AG08396 (cell line): ENCODE data around the gene COL4A4.
A peak's percentile ranks its signal among the peaks of the same experiment; 100 is the strongest.
"Not testable (repeated sequence)": the region's sequence is repeated elsewhere in the genome, so short reads cannot be mapped to it uniquely, and the experiment has no call there.

Experiments used
- DNase-seq: peaks from one replicate; pipeline ENCODE4 v3.0.0; 2012; ENCODE audit warnings: low spot score, mixed read lengths

Gene COL4A4

GRCh38 chr2:227115761-227116160, 48.2 kb downstream of the COL4A4 start:
- DNase-seq: no peak

DNA sequence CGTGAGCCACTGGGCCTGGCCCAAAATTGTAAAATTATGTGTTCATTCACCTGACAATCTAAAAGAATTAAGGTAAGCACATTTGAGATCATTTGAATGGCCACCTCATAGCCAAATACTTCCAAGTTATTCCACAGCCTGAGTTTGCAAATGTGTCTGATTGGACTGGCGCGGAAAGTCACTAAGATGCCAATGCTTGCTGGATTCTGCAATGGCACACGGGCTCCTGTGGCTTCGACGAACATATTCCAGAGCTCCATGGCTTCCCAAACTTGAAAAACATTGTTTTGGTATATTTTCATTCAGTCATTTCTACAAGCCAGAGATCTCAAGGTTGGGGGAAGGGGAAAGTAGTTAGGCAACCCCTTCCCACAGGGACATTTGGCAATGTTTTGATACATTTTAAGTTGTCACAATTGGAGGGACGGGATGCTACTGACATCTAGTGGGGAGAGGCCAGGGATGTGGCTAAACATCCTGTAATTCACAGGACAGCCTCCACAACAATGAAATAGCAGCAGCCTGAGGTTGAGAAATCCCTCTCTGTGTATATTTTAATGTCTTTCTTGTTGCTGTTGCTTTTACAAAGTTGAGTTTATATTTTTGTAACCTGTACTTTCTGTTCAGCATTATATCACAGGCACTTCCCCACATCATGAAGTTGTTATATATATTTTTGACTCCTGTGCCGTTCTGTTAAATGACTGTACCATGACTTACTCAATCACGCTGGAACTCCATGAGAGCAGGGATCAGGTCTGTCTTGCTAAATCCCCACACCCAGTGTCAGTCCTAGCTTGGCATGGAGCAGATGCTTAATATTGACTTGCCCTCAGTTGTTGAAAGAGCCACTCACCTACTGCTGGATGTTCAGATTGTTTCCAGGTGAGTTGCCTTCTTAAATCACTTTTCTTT, 56.9 kb downstream of the COL4A4 start:
- DNase-seq: peak; percentile 37

DNA sequence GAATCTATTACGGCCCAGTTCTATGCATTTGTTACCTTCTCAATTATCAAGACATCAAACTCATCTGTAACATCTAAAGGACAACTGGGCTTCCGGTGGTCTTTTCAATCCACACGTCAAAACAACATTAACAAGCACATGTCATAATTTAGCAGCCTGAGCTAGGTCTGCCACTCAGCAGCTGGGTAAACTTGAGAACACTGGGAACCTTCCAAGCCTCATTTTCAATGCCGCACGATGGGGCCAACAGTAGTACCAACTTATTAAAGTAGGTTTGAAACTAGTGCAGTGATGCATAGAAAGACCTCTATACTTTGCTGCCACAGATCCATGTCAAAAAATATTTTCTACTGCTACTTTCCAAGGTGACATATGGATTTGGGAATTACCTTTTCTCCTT, 60.4 kb downstream of the COL4A4 start:
- no peak for DNase-seq

DNA sequence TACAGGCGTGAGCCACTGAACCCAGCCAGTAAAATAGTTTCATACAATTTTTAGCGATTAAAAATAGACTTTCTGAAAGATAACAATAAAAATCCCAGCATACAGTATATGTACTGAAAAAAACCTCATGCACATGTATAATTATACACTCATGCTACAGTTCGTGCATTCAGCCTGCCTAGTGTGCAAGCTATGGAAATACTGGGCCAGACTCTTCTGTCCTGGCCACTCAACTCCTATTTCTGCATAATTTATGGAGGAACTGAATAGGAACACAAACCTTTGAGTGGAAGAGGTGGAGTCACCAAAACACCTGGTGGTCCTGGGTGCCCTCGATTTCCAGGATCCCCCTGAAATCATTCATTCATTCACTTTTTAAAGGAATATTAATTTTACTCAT, 64.7 kb downstream of the COL4A4 start:
- DNase-seq: no peak

DNA sequence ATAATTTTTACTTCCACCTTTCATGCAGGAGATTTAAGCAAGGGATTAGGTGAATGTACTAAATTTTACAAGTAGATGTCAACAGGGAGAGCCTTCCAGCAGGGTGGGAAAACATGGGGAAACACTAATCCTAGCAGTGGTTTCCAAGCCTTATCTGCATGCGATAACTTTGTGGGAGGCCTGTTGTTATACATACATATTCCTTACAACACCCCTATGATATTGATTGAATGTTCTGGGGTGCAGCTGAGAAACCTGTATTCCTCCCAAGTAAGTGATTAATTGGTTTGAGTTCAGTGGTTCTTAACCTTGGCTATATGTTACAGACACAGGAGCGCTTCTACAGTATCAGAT, 65.9 kb downstream of the COL4A4 start:
- DNase-seq: no peak

GRCh38 chr2:227097495-227098161, 66.4 kb downstream of the COL4A4 start:
- no peak for DNase-seq

DNA sequence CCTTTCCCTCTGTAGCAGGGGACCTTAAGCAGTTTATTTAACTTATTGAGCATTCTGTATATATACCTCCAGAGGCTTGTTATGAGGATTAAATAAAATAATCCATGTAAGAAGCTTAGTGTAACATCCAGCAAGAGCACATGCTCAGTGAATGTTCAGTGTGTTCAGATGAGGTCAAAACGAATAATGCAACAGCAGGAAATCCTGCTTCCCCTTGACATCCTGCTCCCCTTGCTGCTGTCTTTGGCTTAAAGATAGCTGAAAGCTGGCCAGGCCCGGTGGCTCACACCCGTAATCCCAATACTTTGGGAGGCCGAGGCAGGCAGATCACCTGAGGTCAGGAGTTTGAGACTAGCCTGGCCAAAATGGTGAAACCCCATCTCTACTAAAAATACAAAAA, 68.7 kb downstream of the COL4A4 start:
- no peak for DNase-seq

DNA sequence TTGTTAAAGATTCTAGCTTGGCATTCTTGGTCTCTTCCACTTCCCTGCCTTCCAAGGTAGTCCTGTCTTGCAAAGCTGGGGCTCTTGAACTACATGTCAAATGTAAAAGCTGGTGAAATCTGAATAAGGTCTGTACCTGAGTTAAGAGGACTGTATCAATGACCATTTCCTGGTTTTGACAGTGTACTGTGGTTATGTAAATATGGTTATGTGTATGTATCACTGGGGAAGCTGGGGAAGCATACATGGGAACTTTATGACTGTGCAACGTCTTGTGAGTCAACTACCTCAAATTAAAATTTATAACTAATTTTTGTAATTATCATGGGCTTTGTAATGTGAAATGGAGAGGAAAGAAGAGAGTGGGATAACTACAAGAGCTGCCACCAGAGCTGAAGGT, 81.7 kb downstream of the COL4A4 start:
- no peak for DNase-seq

DNA sequence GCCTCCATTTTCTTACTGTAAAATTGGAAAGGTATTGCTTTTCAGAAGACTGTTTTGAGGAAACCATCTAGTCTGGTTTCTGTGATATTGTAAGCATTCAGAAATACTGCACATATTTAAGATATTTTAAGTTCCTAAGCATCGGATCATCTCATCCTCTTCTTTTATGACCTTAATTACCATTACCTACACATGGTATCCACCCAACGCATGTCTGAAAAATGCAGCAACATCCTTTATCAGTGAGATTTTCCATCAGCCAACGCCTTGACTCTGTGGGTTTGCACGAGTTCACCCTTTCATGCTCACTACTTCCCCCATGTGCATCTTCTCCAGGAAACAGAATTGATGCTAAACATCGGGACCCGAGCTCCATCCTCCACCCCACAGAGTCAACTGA, 84.3 kb downstream of the COL4A4 start:
- no peak for DNase-seq

DNA sequence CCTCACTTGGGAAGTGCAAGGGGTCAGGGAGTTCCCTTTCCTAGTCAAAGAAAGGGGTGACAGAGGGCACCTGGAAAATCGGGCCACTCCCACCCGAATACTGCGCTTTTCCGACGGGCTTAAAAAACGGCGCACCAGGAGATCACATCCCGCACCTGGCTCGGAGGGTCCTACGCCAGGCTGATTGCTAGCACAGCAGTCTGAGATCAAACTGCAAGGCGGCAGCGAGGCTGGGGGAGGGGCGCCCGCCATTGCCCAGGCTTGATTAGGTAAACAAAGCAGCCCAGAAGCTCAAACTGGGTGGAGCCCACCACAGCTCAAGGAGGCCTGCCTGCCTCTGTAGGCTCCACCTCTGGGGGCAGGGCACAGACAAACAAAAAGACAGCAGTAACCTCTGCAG, 98.9 kb downstream of the COL4A4 start:
- DNase-seq: not testable (repeated sequence)

DNA sequence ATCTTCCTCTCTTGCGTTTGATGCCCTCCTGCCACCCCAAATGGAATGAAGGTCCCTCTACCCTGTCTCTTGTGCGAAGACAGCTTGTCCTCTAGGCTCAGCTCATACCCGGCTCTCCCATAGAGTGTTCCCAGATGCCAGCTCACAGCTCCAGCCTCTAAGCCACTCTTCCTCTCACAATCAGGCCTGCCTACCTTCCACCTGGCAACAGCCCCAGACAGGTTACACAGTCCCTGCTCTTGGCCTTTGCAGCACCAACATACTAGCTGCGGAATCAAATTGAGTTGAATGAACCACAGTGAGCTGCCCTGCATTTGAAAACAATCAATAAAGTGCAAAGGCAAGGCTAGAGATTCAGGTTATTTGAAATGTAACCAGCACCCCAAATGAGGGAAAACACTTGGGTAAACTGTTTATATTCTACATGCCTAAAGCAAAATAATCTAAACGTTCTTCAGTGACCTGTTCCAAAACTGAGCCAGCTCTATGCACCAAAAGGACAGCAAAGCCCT, 105.1 kb downstream of the COL4A4 start:
- no peak for DNase-seq

DNA sequence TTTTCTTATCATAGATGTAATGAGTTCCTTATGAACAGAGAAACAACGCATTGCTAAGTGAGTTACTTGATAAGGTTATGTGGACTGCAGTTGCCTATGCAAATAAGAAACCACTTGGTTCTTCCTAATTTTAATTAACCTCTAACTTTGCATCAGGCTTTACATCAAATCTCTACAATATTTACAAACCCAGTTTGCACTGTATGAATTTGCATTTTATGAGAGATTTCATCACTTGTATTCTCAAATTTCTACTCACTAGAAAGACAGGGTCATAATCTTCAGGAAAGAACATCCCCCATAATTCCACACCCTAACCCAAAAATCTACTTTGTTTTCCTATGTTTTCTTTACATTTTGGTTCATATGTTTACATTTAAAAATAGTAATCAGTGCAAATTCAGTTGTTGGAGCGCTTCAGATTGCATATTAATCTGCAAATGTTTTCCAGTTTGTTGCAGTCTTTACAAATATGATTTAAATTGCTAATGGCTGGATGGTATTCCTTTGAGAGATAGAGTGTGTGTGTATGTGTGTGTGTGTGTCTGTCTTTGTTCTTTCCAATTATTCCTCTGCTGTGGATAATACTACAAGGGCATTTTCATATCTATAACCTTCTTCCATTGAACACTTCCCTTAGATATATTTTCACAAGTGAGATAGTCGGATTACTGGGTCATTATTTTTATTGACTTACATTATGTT, 106.1 kb downstream of the COL4A4 start:
- DNase-seq: no peak

GRCh38 chr2:227057060-227057459, 106.9 kb downstream of the COL4A4 start:
- DNase-seq: no peak

DNA sequence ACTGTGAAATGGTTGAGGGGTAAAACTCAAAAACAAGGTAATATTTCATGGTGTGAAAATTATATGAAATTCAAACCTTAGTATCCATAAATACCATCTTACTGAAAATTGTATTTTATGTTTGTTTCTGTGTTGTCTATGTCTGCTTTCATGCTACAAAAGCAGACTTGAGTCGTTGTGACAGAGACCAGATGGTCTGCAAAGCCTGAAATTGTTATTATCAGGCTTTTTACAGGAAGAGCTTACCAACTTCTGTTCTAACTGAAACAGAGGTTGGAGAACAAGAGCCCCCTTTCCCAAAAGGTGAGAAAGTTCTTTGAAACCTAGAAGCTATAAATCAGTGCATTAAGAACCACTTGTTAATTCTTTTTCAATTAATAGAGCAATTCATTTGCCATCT, 110.0 kb downstream of the COL4A4 start:
- DNase-seq: no peak

DNA sequence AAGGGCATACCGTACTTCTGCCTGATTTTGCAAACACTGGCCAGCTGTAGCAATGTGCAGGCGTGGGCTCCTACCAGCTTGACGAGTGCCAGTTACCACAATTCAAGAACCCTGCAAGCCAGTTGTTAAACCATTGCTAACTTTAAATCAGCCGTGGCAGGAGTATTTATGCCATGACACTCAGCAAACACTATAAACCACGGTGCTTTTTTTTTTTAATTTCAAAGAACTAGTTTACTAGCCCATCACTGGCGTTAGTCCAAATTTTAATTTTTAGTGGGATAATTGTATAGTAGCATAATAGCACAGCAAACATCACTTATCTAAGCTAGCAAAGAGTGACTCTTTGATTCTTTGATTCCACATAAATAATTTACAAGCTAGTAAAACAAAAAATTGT, 111.1 kb downstream of the COL4A4 start:
- no peak for DNase-seq

GRCh38 chr2:227043981-227044380, 120.0 kb downstream of the COL4A4 start:
- DNase-seq: no peak

GRCh38 chr2:227038550-227039189, 125.3 kb downstream of the COL4A4 start:
- DNase-seq: no peak

- DNase-seq: no peak
These were observed 127.5 kb downstream of the COL4A4 start for GRCh38 chr2:227036527-227036926.

GRCh38 chr2:227035711-227036367, 128.2 kb downstream of the COL4A4 start:
- DNase-seq: no peak

DNA sequence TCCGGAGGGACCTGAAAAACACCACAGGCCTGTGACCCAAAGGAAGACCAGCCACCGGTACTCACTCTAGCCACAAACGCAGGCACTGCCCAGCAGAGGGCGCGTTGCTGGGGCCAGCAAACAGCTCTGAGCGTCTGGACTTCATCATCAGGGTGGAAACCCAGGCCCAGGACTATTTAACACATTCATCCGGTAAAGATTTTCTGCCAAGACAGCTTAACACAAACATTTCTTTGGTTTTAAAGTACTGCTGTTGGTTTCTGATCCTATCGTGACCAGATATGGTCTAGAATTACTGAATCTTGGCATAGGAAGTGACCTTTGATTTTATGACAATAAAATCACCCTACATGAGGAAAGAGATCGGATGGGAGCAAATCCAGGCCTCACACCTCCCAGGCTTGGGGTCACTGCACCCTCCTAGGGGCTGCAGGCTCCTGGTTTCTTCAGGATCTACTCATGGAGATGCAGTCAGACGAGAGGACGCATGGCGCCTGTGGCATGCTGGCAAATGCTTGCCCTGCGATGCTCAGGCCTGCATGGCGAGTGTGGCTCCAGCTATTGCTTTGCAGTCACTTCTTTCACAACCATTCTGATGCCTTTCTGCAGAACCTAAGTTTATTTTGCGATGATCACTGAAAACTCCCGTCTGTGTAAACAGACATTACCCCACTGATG, 130.4 kb downstream of the COL4A4 start:
- peak; percentile 66 for DNase-seq

GRCh38 chr2:227031379-227031778, 132.6 kb downstream of the COL4A4 start:
- DNase-seq: no peak
